Smooth muscle cell of the brain vasculature (primary cell): ENCODE data around the gene OR6S1.
"Not testable (repeated sequence)": the region's sequence is repeated elsewhere in the genome, so short reads cannot be mapped to it uniquely, and the experiment has no call there.

Source experiments
- DNase-seq: peaks from one replicate; pipeline ENCODE4 v3.0.0-alpha.2; 2012; ENCODE audit warnings: low read depth, low spot score

Gene OR6S1

GRCh38 chr14:20668969-20669368 is 27.5 kb upstream of the OR6S1 start:
- no peak for DNase-seq

GRCh38 chr14:20667957-20668356 is 26.5 kb upstream of the OR6S1 start:
- no peak for DNase-seq

GRCh38 chr14:20666400-20666961 is 25.0 kb upstream of the OR6S1 start:
- DNase-seq = not testable (repeated sequence)

- DNase-seq = no peak
Observed at GRCh38 chr14:20662968-20663732, 21.7 kb upstream of the OR6S1 start.

- DNase-seq = no peak
Observed at GRCh38 chr14:20661197-20661596, 19.7 kb upstream of the OR6S1 start.

GRCh38 chr14:20659813-20660395 is 18.4 kb upstream of the OR6S1 start:
- DNase-seq = no peak

GRCh38 chr14:20659336-20659735 is 17.8 kb upstream of the OR6S1 start:
- no peak for DNase-seq

GRCh38 chr14:20658246-20658645 is 16.8 kb upstream of the OR6S1 start:
- DNase-seq = no peak

GRCh38 chr14:20657216-20658211 is 16.0 kb upstream of the OR6S1 start:
- DNase-seq = no peak

- no peak for DNase-seq
Observed at GRCh38 chr14:20656274-20656673, 14.8 kb upstream of the OR6S1 start.

- no peak for DNase-seq
Observed at GRCh38 chr14:20655851-20656250, 14.4 kb upstream of the OR6S1 start.

GRCh38 chr14:20652996-20653975 is 11.8 kb upstream of the OR6S1 start:
- no peak for DNase-seq

GRCh38 chr14:20645481-20645880 is 4.0 kb upstream of the OR6S1 start:
- DNase-seq = no peak

GRCh38 chr14:20644520-20644919 is 3.0 kb upstream of the OR6S1 start:
- no peak for DNase-seq

- DNase-seq = not testable (repeated sequence)
Observed at GRCh38 chr14:20642755-20643154, 1.3 kb upstream of the OR6S1 start.

GRCh38 chr14:20642182-20642581 is 691 bp upstream of the OR6S1 start:
- no peak for DNase-seq

GRCh38 chr14:20632831-20633691 is 8.4 kb downstream of the OR6S1 start:
- no peak for DNase-seq

- DNase-seq = no peak
Observed at GRCh38 chr14:20632448-20632830, 9.1 kb downstream of the OR6S1 start.

- DNase-seq = no peak
Observed at GRCh38 chr14:20631880-20632389, 9.6 kb downstream of the OR6S1 start.
